B cell (primary cell): ENCODE data around the gene ACVR1. TPM values are rescaled to one million over a fixed set of nuclear protein-coding genes. Genes with fewer than 3 reads are reported as not detected.

Source experiments
- ATAC-seq: fragments of 200-7000 bp; cut with Tn5 transposase; one replicate; pipeline ENCODE4 v1.10.0; 2021; ENCODE audit warnings: low read depth, mild to moderate bottlenecking, moderate number of reproducible peaks, moderate library complexity
- CTCF ChIA-PET: fragments of 350-600 bp; sonication (Branson Sonifier 250); formaldehyde crosslinking; loops from one replicate; lab custom pipeline; 2021; ENCODE audit warnings: antibody characterized with exemption, inconsistent platforms; lab: Charles Lee
- POLR2A ChIA-PET: fragments of 350-600 bp; sonication (Branson Sonifier 250); formaldehyde crosslinking; loops from one replicate; lab custom pipeline; 2021; ENCODE audit warnings: antibody characterized with exemption; lab: Charles Lee
- DNase-seq: peaks from one replicate; pipeline ENCODE4 v3.0.0; 2013
- H2AFZ ChIP-seq: 2 replicates; pipeline ENCODE4 v1.6.1; 2012; ENCODE audit warnings: mild to moderate bottlenecking, low read depth, low read length; ENCODE audit not compliant: insufficient read depth, poor library complexity, severe bottlenecking
- H3K27ac ChIP-seq, 2 donors: 1 replicate in 1 of 2; 2 replicates in 1 of 2; pipeline ENCODE4 v1.5.1; 2012 to 2013; ENCODE audit warnings: low read length in 2 of 2, mild to moderate bottlenecking in 2 of 2, moderate library complexity in 1 of 2
- H3K27me3 ChIP-seq, 4 experiments: fragments of 200-600 bp in 1 of 4; sonication (generic) in 1 of 4; replicated peaks in 1 of 4; 1 replicate in 2 of 4; 2 replicates in 2 of 4; pipeline versions ENCODE4 v1.6.1 to v1.7.0; 2013 to 2016; ENCODE audit warnings: low read length in 3 of 4, mild to moderate bottlenecking in 2 of 4, mixed read lengths in 1 of 4, moderate library complexity in 1 of 4; ENCODE audit not compliant: insufficient read depth in 4 of 4, control insufficient read depth in 3 of 4; ENCODE audit errors: control extremely low read depth in 1 of 4
- H3K36me3 ChIP-seq, 2 experiments: replicated peaks in 1 of 2; 1 replicate in 1 of 2; 2 replicates in 1 of 2; pipeline versions ENCODE4 v1.6.1 to v1.7.1; 2013; ENCODE audit warnings: low read length in 1 of 2; ENCODE audit not compliant: insufficient read depth in 2 of 2, control insufficient read depth in 1 of 2; ENCODE audit errors: control extremely low read depth in 1 of 2, extremely low read depth in 1 of 2
- H3K4me1 ChIP-seq, 2 donors: fragments of 200-600 bp in 1 of 2; sonication (generic) in 1 of 2; 1 replicate in 1 of 2; 2 replicates in 1 of 2; pipeline versions ENCODE4 v1.5.1 to v1.6.1; 2013 to 2017; ENCODE audit warnings: low read length in 2 of 2; ENCODE audit not compliant: control insufficient read depth in 2 of 2, insufficient read depth in 2 of 2
- H3K4me2 ChIP-seq: replicated peaks from 2 replicates; pipeline ENCODE3; 2012; ENCODE audit warnings: mild to moderate bottlenecking, low read depth, low read length; ENCODE audit not compliant: poor library complexity, severe bottlenecking
- H3K4me3 ChIP-seq, 5 experiments: fragments of 200-600 bp in 1 of 5; sonication (generic) in 1 of 5; 1 replicate in 3 of 5; 2 replicates in 2 of 5; pipeline versions ENCODE4 v1.5.1 to v1.7.0; 2011 to 2016; ENCODE audit warnings: low read length in 4 of 5, mild to moderate bottlenecking in 4 of 5, low read depth in 2 of 5, control low read depth in 1 of 5, moderate library complexity in 1 of 5; ENCODE audit not compliant: insufficient read depth in 1 of 5; ENCODE audit errors: control extremely low read depth in 1 of 5, extremely low read depth in 1 of 5
- H3K79me2 ChIP-seq: fragments of 200-600 bp; sonication (generic); one replicate; pipeline ENCODE4 v1.6.0; 2016; ENCODE audit warnings: low read length; ENCODE audit not compliant: control insufficient read depth, insufficient read depth
- H3K9ac ChIP-seq: fragments of 200-600 bp; sonication (generic); 2 replicates; pipeline ENCODE4 v1.6.1; 2017; ENCODE audit warnings: mild to moderate bottlenecking, low read length, moderate library complexity
- H3K9me3 ChIP-seq, 3 donors: one replicate each; pipeline versions ENCODE4 v1.6.1 to v1.7.1; 2013; ENCODE audit warnings: low read length in 2 of 3; ENCODE audit not compliant: control insufficient read depth in 2 of 3, insufficient read depth in 1 of 3; ENCODE audit errors: control extremely low read depth in 1 of 3
- H4K20me1 ChIP-seq: 2 replicates; pipeline ENCODE4 v1.6.0; 2012; ENCODE audit warnings: mild to moderate bottlenecking, low read length; ENCODE audit not compliant: insufficient read depth, control insufficient read depth, poor library complexity, severe bottlenecking
- H3K27ac Mint-ChIP-seq: one replicate; pipeline ENCODE4 v1.8.0; 2021; ENCODE audit warnings: mixed read lengths
- H3K27me3 Mint-ChIP-seq: one replicate; pipeline ENCODE4 v1.8.0; 2021; ENCODE audit warnings: mixed read lengths
- H3K4me1 Mint-ChIP-seq: one replicate; pipeline ENCODE4 v1.8.0; 2021; ENCODE audit warnings: mixed read lengths
- H3K4me3 Mint-ChIP-seq: one replicate; pipeline ENCODE4 v1.8.0; 2021; ENCODE audit warnings: mixed read lengths
- H3K9me3 Mint-ChIP-seq: one replicate; pipeline ENCODE4 v1.8.0; 2022; ENCODE audit warnings: mixed read lengths; ENCODE audit not compliant: insufficient read depth
- CTCF ChIP-seq: fragments of 200-600 bp; IDR thresholded peaks from one replicate; pipeline ENCODE4 v1.8.0; 2022; ENCODE audit warnings: antibody characterized with exemption, mild to moderate bottlenecking
- EZH2 ChIP-seq: IDR thresholded peaks from 2 replicates; pipeline ENCODE4 v1.6.1; 2012; ENCODE audit warnings: borderline replicate concordance, low read depth, mild to moderate bottlenecking, moderate library complexity, low read length; ENCODE audit not compliant: insufficient read depth, poor library complexity, severe bottlenecking
- WGBS: methylation state at CpG from one replicate; pipeline ENCODE4 v1.1.5; 2013; ENCODE audit warnings: missing lambda C conversion rate; ENCODE audit not compliant: insufficient coverage; 5-methylcytosine and 5-hydroxymethylcytosine counted together
- intact Hi-C: fragments of 100-400 bp; cut with micrococcal nuclease; formaldehyde crosslinking; loops from one replicate; pipeline ENCODE4 v1.10.0; 2022
- polyA plus RNA-seq: library from polyadenylated mRNA; depleted of rRNA; stranded (reverse); fragments of >200 nt; gene quantifications from 2 replicates; pipeline ENCODE4 v1.2.3, GENCODE V29; 2012
- total RNA-seq, 2 donors: library from RNA; stranded (reverse); fragments of 120-200 nt in 1 of 2; gene quantifications; 1 replicate in 1 of 2; 2 replicates in 1 of 2; pipeline versions ENCODE4 v1.2.3 to v1.2.4, GENCODE V29; 2013 to 2022

ACVR1 gene
- total and polyA plus RNA-seq, 2 donors (not counting 1 experiment from before 2014, with no cell fraction given) = 3.7 to 11.7 TPM

GRCh38 chr2:157759855-157760254 is 116.3 kb downstream of the ACVR1 start:
- H3K36me3 ChIP-seq = no peaks in the 10 kb centered on the region
- Mint-ChIP-seq H3K4me1 (no peaks in the 10 kb centered on the region), H3K9me3 (peaks cover 9% of the 10 kb centered on the region), H3K4me3 (no peak overlapping the region), H3K27ac (no peak overlapping the region), H3K27me3 (no peaks in the 10 kb centered on the region)
- no peak overlapping the region for H2AFZ ChIP-seq
- CTCF ChIA-PET = interaction anchor here (1.3 kb wide), 1 partner anchor 432 kb away, joined by 3 read pairs; no protein-coding TSS in a partner anchor
- H3K27me3 ChIP-seq = no peaks in the 10 kb centered on the region
- ATAC-seq (no peak), DNase-seq (no peak)
- intact Hi-C loops = no loop called here
- no peak overlapping the region for H3K27ac ChIP-seq
- H3K4me1 ChIP-seq = no peaks in the 10 kb centered on the region
- TF ChIP-seq EZH2 = no peak
- no peak for TF ChIP-seq CTCF
- no peak overlapping the region for H3K4me3 ChIP-seq
- POLR2A ChIA-PET = no interaction called here
- H3K79me2 ChIP-seq = no peaks in the 10 kb centered on the region
- no peaks in the 10 kb centered on the region for H4K20me1 ChIP-seq
- no peak overlapping the region for H3K9ac ChIP-seq
- no peak overlapping the region for H3K4me2 ChIP-seq
- no peaks in the 10 kb centered on the region for H3K9me3 ChIP-seq

- Histone ChIP-seq H3K79me2 (no peaks in the 10 kb centered on the region), H4K20me1 (no peaks in the 10 kb centered on the region), H3K4me3 (no peak overlapping the region), H3K9ac (no peak overlapping the region), H3K27ac (no peak overlapping the region), H2AFZ (no peak overlapping the region), H3K9me3 (no peaks in the 10 kb centered on the region), H3K36me3 (no peaks in the 10 kb centered on the region), H3K4me1 (no peaks in the 10 kb centered on the region), H3K4me2 (no peak overlapping the region), H3K27me3 (no peaks in the 10 kb centered on the region)
- Mint-ChIP-seq H3K4me1 (no peaks in the 10 kb centered on the region), H3K4me3 (no peak overlapping the region), H3K27ac (no peak overlapping the region), H3K27me3 (no peaks in the 10 kb centered on the region), H3K9me3 (peaks cover 9% of the 10 kb centered on the region)
- no peak for DNase-seq
- no CpG with 5 or more reads among the region's 2 CpGs for WGBS
- ATAC-seq = no peak
- CTCF ChIA-PET = no interaction called here
- POLR2A ChIA-PET = no interaction called here
- TF ChIP-seq EZH2 (no peak), CTCF (no peak)
- intact Hi-C loops = no loop called here
These were observed 117.5 kb downstream of the ACVR1 start for GRCh38 chr2:157758586-157758985.
